Neural cell (in vitro differentiated cells): ENCODE results near the gene SNX15.

Source experiments
- EZH2 ChIP-seq: fragments of 200-600, 300-800 bp; shearing (Covaris generic), sonication (generic); IDR thresholded peaks from 2 replicates; pipeline ENCODE4 v1.6.1; 2014; ENCODE audit warnings: antibody characterized with exemption, low read length, borderline replicate concordance, mild to moderate bottlenecking; ENCODE audit not compliant: insufficient read depth, poor library complexity, severe bottlenecking
- TAF1 ChIP-seq: IDR thresholded peaks from 2 replicates; pipeline ENCODE4 v1.6.1; 2012; ENCODE audit warnings: low read depth
- TF ChIP-seq, protein P1 (sequence below): fragments of 450-650 bp; IDR thresholded peaks from 2 replicates; pipeline ENCODE4 v1.5.1; 2014; ENCODE audit warnings: antibody characterized with exemption, mild to moderate bottlenecking, moderate library complexity; ENCODE audit not compliant: poor library complexity, severe bottlenecking

DNA sequence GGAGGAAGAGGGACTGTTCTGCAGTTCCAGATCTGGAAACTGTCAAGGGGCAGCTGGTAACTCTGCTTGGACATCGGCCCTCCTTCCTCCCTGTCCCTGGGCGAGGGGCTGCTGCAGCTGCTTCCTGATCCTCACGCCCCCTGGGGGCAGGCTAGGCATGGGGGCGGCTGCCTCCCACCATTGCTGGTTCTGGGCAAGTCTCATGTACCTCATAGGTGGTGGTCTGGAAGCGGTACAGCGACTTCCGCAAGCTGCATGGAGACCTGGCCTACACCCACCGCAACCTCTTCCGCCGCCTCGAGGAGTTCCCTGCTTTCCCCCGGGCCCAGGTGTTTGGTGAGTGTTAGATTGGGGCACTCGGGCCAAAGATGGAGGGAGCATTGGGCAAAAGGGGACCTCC, 5.0 kb downstream of the SNX15 start:
- TF ChIP-seq TAF1 (no peak), EZH2 (no peak)
- TF ChIP-seq, protein P1, sequence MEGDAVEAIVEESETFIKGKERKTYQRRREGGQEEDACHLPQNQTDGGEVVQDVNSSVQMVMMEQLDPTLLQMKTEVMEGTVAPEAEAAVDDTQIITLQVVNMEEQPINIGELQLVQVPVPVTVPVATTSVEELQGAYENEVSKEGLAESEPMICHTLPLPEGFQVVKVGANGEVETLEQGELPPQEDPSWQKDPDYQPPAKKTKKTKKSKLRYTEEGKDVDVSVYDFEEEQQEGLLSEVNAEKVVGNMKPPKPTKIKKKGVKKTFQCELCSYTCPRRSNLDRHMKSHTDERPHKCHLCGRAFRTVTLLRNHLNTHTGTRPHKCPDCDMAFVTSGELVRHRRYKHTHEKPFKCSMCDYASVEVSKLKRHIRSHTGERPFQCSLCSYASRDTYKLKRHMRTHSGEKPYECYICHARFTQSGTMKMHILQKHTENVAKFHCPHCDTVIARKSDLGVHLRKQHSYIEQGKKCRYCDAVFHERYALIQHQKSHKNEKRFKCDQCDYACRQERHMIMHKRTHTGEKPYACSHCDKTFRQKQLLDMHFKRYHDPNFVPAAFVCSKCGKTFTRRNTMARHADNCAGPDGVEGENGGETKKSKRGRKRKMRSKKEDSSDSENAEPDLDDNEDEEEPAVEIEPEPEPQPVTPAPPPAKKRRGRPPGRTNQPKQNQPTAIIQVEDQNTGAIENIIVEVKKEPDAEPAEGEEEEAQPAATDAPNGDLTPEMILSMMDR = no peak
